ENCODE measurements around the gene MARK3.

The MARK3 gene

DNA sequence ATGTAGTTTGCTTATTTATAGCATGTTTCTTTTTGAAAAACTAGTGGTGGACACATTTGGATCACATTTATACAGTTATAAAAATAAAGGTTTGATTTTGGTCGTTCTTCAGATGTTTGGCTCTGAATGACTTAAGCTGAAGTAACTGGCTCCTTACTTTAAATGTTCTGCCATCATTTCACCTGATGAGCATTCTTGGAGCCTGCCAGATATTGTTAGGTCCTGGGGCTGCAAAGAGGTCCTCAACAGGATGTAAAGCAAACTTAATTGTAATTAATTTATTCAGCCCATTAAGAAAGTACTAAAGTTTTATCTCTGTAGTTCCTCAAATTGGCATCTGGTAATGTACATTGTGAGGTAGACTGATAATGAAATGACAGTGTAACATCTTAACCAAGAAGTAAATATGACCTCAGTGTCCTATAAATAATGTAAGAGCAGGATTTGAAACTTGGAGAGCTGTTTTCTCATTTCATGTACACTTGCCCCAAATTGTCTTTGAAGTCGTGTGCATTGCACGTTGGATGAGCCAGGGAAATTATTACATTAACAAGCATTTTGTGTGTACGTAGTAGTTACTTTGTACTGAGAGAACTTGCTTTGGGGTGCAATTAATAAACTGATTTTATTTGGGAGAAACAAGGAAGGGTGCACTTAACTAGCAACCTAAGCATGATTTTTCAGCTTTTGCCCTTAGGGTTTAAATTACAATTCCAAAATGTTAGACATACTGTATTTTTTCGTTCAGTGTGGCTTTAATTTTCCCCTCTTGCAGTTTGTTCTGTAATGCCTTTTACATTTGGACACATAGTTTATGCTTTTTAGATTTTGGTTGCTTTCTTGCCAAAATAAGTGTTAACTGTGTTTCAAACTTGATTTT is 43.7 kb upstream of the MARK3 start:
- H3K4me1 ChIP-seq (ENCODE audit: control insufficient read depth in 1 of 2, insufficient read depth in 1 of 2, low read depth in 1 of 2, low read length in 1 of 2), result no peaks in the 10 kb centered on the region
- TF ChIP-seq CTCF (IDR thresholded peaks at IDR 0.05), result no peak
- peak overlapping the region; percentile 26 for H3K27ac ChIP-seq
- H3K4me3 ChIP-seq (ENCODE audit: low read depth in 1 of 2, low read length in 1 of 2), result no peak overlapping the region
- no peaks in the 10 kb centered on the region for H3K27me3 ChIP-seq
- peaks cover 89% of the 10 kb centered on the region for H3K36me3 ChIP-seq
- H3K9me3 ChIP-seq, result peaks cover under 1% of the 10 kb centered on the region

- Histone ChIP-seq H3K27ac (peak overlapping the region; percentile 30), H3K9me3 (no peaks in the 10 kb centered on the region), H3K27me3 (no peaks in the 10 kb centered on the region), H3K4me3 (ENCODE audit: low read depth in 1 of 2, low read length in 1 of 2) (no peak overlapping the region), H3K36me3 (peaks cover 70% of the 10 kb centered on the region), H3K4me1 (ENCODE audit: control insufficient read depth in 1 of 2, insufficient read depth in 1 of 2, low read depth in 1 of 2, low read length in 1 of 2) (no peaks in the 10 kb centered on the region)
- TF ChIP-seq CTCF (IDR thresholded peaks at IDR 0.05), result no peak
Measured at GRCh38 chr14:103343164-103343879, 41.9 kb upstream of the MARK3 start.

GRCh38 chr14:103343905-103344797 is 41.1 kb upstream of the MARK3 start:
- H3K4me3 ChIP-seq (ENCODE audit: low read depth in 1 of 2, low read length in 1 of 2), result no peak overlapping the region
- H3K27me3 ChIP-seq, result no peaks in the 10 kb centered on the region
- no peaks in the 10 kb centered on the region for H3K9me3 ChIP-seq
- H3K27ac ChIP-seq, result peak overlapping the region; percentile 30
- H3K4me1 ChIP-seq (ENCODE audit: control insufficient read depth in 1 of 2, insufficient read depth in 1 of 2, low read depth in 1 of 2, low read length in 1 of 2), result no peaks in the 10 kb centered on the region
- H3K36me3 ChIP-seq, result peaks cover 62% of the 10 kb centered on the region
- TF ChIP-seq CTCF (IDR thresholded peaks at IDR 0.05), result no peak

DNA sequence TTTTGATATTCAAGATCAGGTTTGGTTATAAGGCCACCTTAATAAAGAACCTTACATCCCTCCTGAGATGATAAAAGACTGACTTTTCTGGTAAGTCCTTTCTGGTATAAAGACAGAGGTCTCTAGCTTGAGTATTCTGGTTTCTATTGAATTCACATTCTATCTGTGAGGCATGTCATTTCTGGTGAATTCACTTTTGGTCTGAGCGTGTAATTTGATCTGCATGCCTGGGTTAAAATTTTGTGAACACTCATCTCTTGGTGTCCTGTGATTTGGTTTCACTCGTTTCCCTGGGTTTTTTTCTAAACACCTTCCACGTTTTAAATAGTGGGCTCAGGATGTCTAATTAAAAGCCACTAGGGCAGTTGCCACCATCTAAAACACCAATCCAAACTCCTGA is 38.9 kb upstream of the MARK3 start:
- H3K27me3 ChIP-seq, result no peaks in the 10 kb centered on the region
- peaks cover 41% of the 10 kb centered on the region for H3K36me3 ChIP-seq
- no peak overlapping the region for H3K27ac ChIP-seq
- no peaks in the 10 kb centered on the region for H3K4me1 ChIP-seq (ENCODE audit: control insufficient read depth in 1 of 2, insufficient read depth in 1 of 2, low read depth in 1 of 2, low read length in 1 of 2)
- no peaks in the 10 kb centered on the region for H3K9me3 ChIP-seq
- no peak for TF ChIP-seq CTCF (IDR thresholded peaks at IDR 0.05)
- no peak overlapping the region for H3K4me3 ChIP-seq (ENCODE audit: low read depth in 1 of 2, low read length in 1 of 2)

GRCh38 chr14:103347091-103347815 is 38.0 kb upstream of the MARK3 start:
- peaks cover 31% of the 10 kb centered on the region for H3K36me3 ChIP-seq
- H3K9me3 ChIP-seq, result no peaks in the 10 kb centered on the region
- no peak for TF ChIP-seq CTCF (IDR thresholded peaks at IDR 0.05)
- H3K27me3 ChIP-seq, result no peaks in the 10 kb centered on the region
- no peaks in the 10 kb centered on the region for H3K4me1 ChIP-seq (ENCODE audit: control insufficient read depth in 1 of 2, insufficient read depth in 1 of 2, low read depth in 1 of 2, low read length in 1 of 2)
- H3K4me3 ChIP-seq (ENCODE audit: low read depth in 1 of 2, low read length in 1 of 2), result no peak overlapping the region
- H3K27ac ChIP-seq, result no peak overlapping the region

Data from neutrophil (primary cell).